Measurements from ENCODE around the gene SMIM12.

The SMIM12 gene

GRCh38 chr1:34859446-34860200 lies at the start of gene SMIM12:
TSS of gene SMIM12 (minus strand) at chr1:34859749. CDS start at chr1:34855977, 3,772 bp downstream.
- DNase-seq, result peak; percentile 91 to 92

- DNase-seq, result no peak
Observed at GRCh38 chr1:34908369-34908768, 48.8 kb upstream of the SMIM12 start.

GRCh38 chr1:34907487-34908090 lies 48.0 kb upstream of the SMIM12 start:
- no peak for DNase-seq

- DNase-seq, result no peak
Observed at GRCh38 chr1:34906756-34907155, 47.2 kb upstream of the SMIM12 start.

- no peak for DNase-seq
Observed at GRCh38 chr1:34906222-34906621, 46.7 kb upstream of the SMIM12 start.

- DNase-seq, result no peak
Observed at GRCh38 chr1:34905098-34905459, 45.5 kb upstream of the SMIM12 start.

GRCh38 chr1:34904236-34905097 lies 44.9 kb upstream of the SMIM12 start:
- DNase-seq, result no peak

- no peak for DNase-seq
Observed at GRCh38 chr1:34901919-34902318, 42.4 kb upstream of the SMIM12 start.

- no peak for DNase-seq
Observed at GRCh38 chr1:34900775-34901502, 41.4 kb upstream of the SMIM12 start.

- no peak for DNase-seq
Observed at GRCh38 chr1:34899906-34900305, 40.4 kb upstream of the SMIM12 start.

- DNase-seq, result no peak
Observed at GRCh38 chr1:34899471-34899870, 39.9 kb upstream of the SMIM12 start.

- no peak for DNase-seq
Observed at GRCh38 chr1:34898330-34898761, 38.8 kb upstream of the SMIM12 start.

GRCh38 chr1:34896612-34897011 lies 37.1 kb upstream of the SMIM12 start:
- no peak for DNase-seq

GRCh38 chr1:34889705-34890104 lies 30.2 kb upstream of the SMIM12 start:
- no peak for DNase-seq

GRCh38 chr1:34887593-34887992 lies 28.0 kb upstream of the SMIM12 start:
- DNase-seq, result no peak

GRCh38 chr1:34885405-34886247 lies 26.1 kb upstream of the SMIM12 start:
- peak; percentile 35 to 62 for DNase-seq

- no peak for DNase-seq
Observed at GRCh38 chr1:34884961-34885360, 25.4 kb upstream of the SMIM12 start.

GRCh38 chr1:34884536-34884935 lies 25.0 kb upstream of the SMIM12 start:
- DNase-seq, result no peak

- no peak for DNase-seq
Observed at GRCh38 chr1:34879230-34879629, 19.7 kb upstream of the SMIM12 start.

GRCh38 chr1:34876406-34876805 lies 16.9 kb upstream of the SMIM12 start:
- DNase-seq, result no peak

- DNase-seq, result no peak
Observed at GRCh38 chr1:34874296-34874952, 14.9 kb upstream of the SMIM12 start.

- DNase-seq, result no peak
Observed at GRCh38 chr1:34872133-34872503, 12.6 kb upstream of the SMIM12 start.

All from stimulated activated CD4-positive, alpha-beta T cell treated with anti-CD3 and anti-CD28 coated beads, Interleukin-4, amount 100 ng/mL, for 4 hours (primary cell).